Activated CD8-positive, alpha-beta memory T cell treated with anti-CD3 and anti-CD28 coated beads for 48 hours (primary cell): ENCODE results near the gene TAS2R41.
"Not testable (repeated sequence)": the region's sequence is repeated elsewhere in the genome, so short reads cannot be mapped to it uniquely, and the experiment has no call there.

Source experiments
- DNase-seq, 3 experiments: peaks; one replicate each; pipeline ENCODE4 v3.0.0-alpha.2; 2020; ENCODE audit warnings: low read depth in 2 of 3, low spot score in 2 of 3

TAS2R41 gene

DNA sequence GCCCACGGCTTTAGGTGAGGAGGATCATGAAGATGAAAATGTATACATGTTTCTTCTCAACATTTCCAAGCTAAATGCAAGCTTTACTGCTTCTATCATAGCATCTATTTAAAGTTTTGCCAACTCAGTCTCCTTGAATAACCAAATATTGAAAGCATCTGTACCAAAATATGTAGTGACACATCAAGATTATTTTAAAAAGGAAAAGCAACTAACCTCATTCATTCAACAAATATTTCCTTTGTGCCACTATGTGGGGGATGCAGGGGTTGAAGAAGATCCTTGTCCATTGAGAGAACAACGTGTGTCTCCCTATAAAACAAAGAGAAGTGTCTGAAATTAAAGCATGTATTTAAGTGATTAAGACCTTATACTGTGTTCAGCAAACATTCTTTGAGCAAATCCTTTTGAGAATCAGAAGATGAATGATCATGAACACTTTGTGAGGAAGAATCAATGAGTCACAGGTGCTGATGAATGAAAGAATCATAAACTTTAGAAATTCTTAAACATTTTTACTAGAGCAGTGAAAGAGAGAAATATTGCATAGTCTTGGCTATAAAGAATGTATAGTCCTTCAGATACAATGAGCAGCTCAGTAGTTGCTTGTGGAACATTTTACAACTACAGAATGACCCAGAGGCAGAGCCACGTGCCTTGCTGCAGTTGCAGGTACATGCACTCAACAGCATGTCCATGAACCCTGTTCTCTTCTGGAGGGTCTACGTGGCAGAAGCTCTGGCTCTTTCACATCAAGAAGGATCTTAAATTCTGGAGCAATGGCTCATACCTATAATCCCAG, 20.5 kb upstream of the TAS2R41 start:
- no peak for DNase-seq

GRCh38 chr7:143458263-143458662, 19.4 kb upstream of the TAS2R41 start:
- no peak for DNase-seq

GRCh38 chr7:143458681-143459080, 19.0 kb upstream of the TAS2R41 start:
- no peak for DNase-seq

- DNase-seq, result no peak
Measured at GRCh38 chr7:143459359-143459758, 18.3 kb upstream of the TAS2R41 start.

GRCh38 chr7:143460271-143460979, 17.2 kb upstream of the TAS2R41 start:
- DNase-seq, result no peak

DNA sequence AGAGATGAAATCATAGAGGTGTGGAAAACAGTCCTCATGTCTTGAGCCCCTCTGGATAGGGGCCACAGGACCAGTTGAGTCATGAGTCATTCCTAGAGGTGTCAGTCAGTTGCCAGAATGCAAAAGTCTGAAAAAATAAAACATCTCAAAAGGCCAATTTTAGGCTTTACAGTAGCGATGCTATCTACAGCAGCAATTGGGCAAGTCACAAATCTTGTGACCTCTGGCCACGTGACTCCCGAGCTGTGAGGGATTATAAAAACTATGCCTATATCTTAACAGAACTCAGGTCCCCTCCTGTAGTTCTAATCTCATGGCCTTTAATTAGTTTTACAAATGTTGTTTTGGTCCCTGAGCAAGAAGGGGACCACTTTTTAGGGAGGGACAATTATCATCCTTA, 15.6 kb upstream of the TAS2R41 start:
- no peak for DNase-seq

- no peak for DNase-seq
Measured at GRCh38 chr7:143463556-143463955, 14.1 kb upstream of the TAS2R41 start.

GRCh38 chr7:143463957-143464356, 13.7 kb upstream of the TAS2R41 start:
- no peak for DNase-seq

DNA sequence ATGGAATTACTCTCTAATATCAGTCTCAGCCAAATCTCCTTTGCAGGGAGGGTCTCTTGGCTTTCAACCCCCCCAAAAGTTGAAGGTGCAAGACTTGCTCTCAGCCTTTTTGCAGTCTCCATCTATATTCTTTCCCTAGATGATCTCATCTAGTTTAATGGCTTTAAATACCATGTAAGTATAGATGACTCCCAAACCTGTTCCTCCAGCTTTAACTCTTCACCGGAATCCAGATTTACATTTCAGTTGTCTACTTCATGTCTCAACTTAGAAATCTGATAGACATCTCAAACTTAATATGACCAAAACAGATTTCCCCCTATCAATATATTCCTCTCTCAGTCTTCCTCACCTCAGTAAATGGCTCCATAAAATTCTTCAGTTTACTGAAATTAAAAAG, 9.9 kb upstream of the TAS2R41 start:
- DNase-seq, result no peak

GRCh38 chr7:143472071-143472689, 5.5 kb upstream of the TAS2R41 start:
- DNase-seq, result not testable (repeated sequence)

DNA sequence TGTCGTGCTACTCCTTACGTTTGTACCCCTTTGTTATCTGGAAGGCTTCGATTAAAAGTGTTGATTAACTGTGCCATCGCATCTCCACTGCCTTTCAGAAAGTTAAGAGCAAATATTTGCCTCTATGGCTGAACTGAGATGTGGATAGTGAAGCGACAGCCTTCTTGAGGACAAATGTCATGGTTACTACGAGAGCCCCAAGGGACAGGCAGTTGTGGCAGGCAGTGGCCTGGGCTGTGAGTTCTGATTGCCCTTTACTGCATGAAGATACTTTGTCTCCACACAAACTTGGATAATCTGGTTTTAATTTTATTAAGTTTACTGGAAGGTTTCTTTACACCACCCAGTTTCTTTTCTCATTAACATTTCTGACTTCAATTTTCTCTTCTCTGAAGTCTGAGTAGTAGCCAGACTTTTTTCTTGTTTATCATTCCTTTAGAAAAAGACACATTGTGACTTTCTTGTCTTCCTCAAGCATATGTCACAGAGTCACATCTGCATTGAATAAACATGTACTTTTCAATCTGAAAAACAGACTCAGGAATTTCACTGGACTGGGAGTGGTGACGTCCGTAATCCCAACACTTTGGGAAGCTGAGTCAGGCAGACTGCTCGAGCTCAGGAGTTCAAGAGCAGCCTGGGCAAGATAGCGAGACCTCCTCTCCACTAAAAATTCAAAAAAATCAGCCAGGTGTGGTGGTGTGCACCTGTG, 1.5 kb downstream of the TAS2R41 start:
- no peak for DNase-seq

DNA sequence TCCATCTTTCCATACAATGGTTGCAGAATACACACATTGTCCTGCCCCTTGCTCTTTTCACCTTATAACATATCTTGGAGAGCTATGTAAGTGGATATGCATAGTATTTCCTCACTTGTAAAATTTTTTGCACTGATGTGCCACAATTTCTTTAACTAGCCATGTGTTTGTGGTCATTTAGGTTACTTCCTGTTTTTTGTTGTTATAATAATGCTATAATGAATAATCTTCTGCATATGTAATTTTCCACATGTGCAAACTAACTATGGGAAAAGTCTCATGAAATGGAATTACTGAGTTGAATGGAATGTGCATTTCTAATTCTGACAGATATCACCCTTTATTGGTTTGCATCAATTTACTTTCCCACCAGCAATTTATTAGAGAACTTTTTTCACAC, 2.8 kb downstream of the TAS2R41 start:
- DNase-seq, result no peak

- no peak for DNase-seq
Measured at GRCh38 chr7:143484119-143484518, 6.4 kb downstream of the TAS2R41 start.

DNA sequence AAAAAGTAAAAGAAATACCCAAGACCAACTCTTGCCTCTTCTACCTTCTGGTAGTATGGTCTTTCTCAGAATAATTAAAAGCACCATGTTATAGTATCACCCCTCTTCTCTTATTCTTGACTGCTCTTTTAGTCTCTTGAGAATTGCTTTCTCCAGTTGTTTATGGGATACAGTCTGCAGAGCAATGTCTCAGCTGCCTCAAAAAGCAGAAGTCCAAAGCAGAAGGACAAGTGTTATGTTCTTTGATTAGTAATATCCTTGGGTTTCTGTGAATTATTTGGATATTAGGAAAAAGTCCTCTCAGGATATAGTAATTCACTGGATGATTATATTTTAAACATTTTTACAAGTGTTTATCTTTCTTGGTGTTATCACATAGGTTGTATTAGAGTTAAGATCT, 7.4 kb downstream of the TAS2R41 start:
- DNase-seq, result no peak

DNA sequence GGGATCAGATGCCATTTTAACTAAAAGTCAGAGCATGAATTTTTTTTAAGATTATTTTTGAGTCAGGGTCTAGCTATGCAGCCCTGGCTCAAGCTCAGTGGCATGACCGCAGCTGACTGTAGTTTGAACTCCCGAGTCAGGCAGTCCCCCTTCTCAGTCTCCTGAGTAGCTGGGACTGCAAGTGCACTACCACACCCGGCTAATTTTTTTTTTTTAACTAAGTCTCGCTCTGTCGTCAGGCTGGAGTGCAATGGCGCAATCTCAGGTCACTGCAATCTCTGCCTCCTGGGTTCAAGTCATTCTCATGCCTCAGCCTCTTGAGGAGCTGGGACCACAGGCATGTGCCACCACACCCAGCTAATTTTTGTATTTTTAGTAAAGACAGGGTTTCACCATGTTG, 7.8 kb downstream of the TAS2R41 start:
- DNase-seq, result no peak

GRCh38 chr7:143486266-143486665, 8.6 kb downstream of the TAS2R41 start:
- DNase-seq, result not testable (repeated sequence)

GRCh38 chr7:143487061-143487460, 9.4 kb downstream of the TAS2R41 start:
- DNase-seq, result no peak

GRCh38 chr7:143487566-143487965, 9.9 kb downstream of the TAS2R41 start:
- no peak for DNase-seq

GRCh38 chr7:143490717-143491306, 13.1 kb downstream of the TAS2R41 start:
- DNase-seq, result no peak

- no peak for DNase-seq
Measured at GRCh38 chr7:143492043-143492471, 14.4 kb downstream of the TAS2R41 start.
